HG02970 (cell line): ENCODE results near the gene MIEN1.
A peak's percentile ranks its signal among the peaks of the same experiment; 100 is the strongest.
"Not testable (repeated sequence)": the region's sequence is repeated elsewhere in the genome, so short reads cannot be mapped to it uniquely, and the experiment has no call there.

Source experiments
- ATAC-seq: cut with Tn5 transposase; IDR thresholded peaks from one replicate; pipeline ENCODE4 v1.9.1; 2021; ENCODE audit warnings: mild to moderate bottlenecking, moderate library complexity, moderate number of reproducible peaks; ENCODE audit not compliant: unreplicated experiment, low FRiP score

Gene MIEN1

GRCh38 chr17:39756380-39757079 lies 26.2 kb upstream of the MIEN1 start:
- peak; percentile 0 for ATAC-seq

- peak; percentile 25 for ATAC-seq
Observed at GRCh38 chr17:39755554-39756379, 25.4 kb upstream of the MIEN1 start.

- ATAC-seq: no peak
Observed at GRCh38 chr17:39754958-39755553, 24.7 kb upstream of the MIEN1 start.

- peak; percentile 66 for ATAC-seq
Observed at GRCh38 chr17:39754161-39754957, 24.0 kb upstream of the MIEN1 start.

- peak; percentile 12 for ATAC-seq
Observed at GRCh38 chr17:39753514-39754160, 23.3 kb upstream of the MIEN1 start.

GRCh38 chr17:39752241-39752881 lies 22.0 kb upstream of the MIEN1 start:
- no peak for ATAC-seq

GRCh38 chr17:39751637-39752036 lies 21.3 kb upstream of the MIEN1 start:
- ATAC-seq: no peak

- ATAC-seq: no peak
Observed at GRCh38 chr17:39751016-39751543, 20.7 kb upstream of the MIEN1 start.

GRCh38 chr17:39750131-39751015 lies 20.0 kb upstream of the MIEN1 start:
- no peak for ATAC-seq

GRCh38 chr17:39748444-39749034 lies 18.2 kb upstream of the MIEN1 start:
- ATAC-seq: not testable (repeated sequence)

- ATAC-seq: no peak
Observed at GRCh38 chr17:39747745-39748144, 17.4 kb upstream of the MIEN1 start.

- no peak for ATAC-seq
Observed at GRCh38 chr17:39746145-39746461, 15.8 kb upstream of the MIEN1 start.

GRCh38 chr17:39745335-39746144 lies 15.2 kb upstream of the MIEN1 start:
- no peak for ATAC-seq

- ATAC-seq: no peak
Observed at GRCh38 chr17:39744836-39745215, 14.5 kb upstream of the MIEN1 start.

GRCh38 chr17:39744075-39744835 lies 13.9 kb upstream of the MIEN1 start:
- no peak for ATAC-seq

- no peak for ATAC-seq
Observed at GRCh38 chr17:39742856-39743436, 12.6 kb upstream of the MIEN1 start.
